ENCODE data around the gene ME3. TPM values are rescaled to one million over a fixed set of nuclear protein-coding genes. Genes with fewer than 3 reads are reported as not detected.

The ME3 gene
- total RNA-seq, 1 experiment from 2014 or later = 1.8 TPM

DNA sequence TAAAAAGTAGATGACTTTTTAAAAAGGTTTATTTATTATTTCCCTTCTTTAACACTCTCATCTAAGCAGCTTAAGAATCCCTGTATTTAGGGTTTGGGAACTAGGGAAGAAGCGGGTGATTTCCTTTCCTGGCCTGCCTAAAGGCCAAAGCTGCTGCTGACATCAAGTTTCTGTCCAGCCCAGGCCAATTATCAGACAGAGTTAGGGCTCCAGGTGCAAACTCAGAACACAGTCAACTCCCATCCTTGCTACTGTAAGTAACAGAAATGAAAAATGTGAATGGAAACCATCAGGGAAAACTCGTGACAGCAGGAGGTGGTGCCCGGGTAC lies 188.8 kb downstream of the ME3 start:
- Mint-ChIP-seq H3K27ac (no peak overlapping the region), H3K4me3 (no peak overlapping the region), H3K36me3 (no peaks in the 10 kb centered on the region), H3K4me1 (peaks cover 2% of the 10 kb centered on the region; the same call in 1 of the 2 replicates), H3K27me3 (ENCODE audit: low read depth) (no peaks in the 10 kb centered on the region), H3K9me3 (no peaks in the 10 kb centered on the region)
- ChIA-PET POLR2A (no interaction called here), CTCF (no interaction called here)
- no peak for ATAC-seq
- DNase-seq (ENCODE audit: low spot score) = no peak
- TF ChIP-seq, protein P1, sequence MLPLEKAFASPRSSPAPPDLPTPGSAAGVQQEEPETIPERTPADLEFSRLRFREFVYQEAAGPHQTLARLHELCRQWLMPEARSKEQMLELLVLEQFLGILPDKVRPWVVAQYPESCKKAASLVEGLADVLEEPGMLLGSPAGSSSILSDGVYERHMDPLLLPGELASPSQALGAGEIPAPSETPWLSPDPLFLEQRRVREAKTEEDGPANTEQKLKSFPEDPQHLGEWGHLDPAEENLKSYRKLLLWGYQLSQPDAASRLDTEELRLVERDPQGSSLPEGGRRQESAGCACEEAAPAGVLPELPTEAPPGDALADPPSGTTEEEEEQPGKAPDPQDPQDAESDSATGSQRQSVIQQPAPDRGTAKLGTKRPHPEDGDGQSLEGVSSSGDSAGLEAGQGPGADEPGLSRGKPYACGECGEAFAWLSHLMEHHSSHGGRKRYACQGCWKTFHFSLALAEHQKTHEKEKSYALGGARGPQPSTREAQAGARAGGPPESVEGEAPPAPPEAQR (CRISPR knock-in tag; IDR thresholded peaks at IDR 0.05) = no peak
- no peak for TF ChIP-seq NFE2L1 (CRISPR knock-in tag; IDR thresholded peaks at IDR 0.05)
- TF ChIP-seq ELF4 (CRISPR knock-in tag; IDR thresholded peaks at IDR 0.05; ENCODE audit: low read depth) = no peak
- TF ChIP-seq ZBTB43 (CRISPR knock-in tag; IDR thresholded peaks at IDR 0.05) = no peak
- TF ChIP-seq TEAD4 (CRISPR knock-in tag; IDR thresholded peaks at IDR 0.05) = no peak
- TF ChIP-seq ETV6 (CRISPR knock-in tag; IDR thresholded peaks at IDR 0.05) = no peak
- no peak for TF ChIP-seq CTCF (IDR thresholded peaks at IDR 0.05)
- TF ChIP-seq, protein P2, sequence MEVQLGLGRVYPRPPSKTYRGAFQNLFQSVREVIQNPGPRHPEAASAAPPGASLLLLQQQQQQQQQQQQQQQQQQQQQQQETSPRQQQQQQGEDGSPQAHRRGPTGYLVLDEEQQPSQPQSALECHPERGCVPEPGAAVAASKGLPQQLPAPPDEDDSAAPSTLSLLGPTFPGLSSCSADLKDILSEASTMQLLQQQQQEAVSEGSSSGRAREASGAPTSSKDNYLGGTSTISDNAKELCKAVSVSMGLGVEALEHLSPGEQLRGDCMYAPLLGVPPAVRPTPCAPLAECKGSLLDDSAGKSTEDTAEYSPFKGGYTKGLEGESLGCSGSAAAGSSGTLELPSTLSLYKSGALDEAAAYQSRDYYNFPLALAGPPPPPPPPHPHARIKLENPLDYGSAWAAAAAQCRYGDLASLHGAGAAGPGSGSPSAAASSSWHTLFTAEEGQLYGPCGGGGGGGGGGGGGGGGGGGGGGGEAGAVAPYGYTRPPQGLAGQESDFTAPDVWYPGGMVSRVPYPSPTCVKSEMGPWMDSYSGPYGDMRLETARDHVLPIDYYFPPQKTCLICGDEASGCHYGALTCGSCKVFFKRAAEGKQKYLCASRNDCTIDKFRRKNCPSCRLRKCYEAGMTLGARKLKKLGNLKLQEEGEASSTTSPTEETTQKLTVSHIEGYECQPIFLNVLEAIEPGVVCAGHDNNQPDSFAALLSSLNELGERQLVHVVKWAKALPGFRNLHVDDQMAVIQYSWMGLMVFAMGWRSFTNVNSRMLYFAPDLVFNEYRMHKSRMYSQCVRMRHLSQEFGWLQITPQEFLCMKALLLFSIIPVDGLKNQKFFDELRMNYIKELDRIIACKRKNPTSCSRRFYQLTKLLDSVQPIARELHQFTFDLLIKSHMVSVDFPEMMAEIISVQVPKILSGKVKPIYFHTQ (CRISPR knock-in tag; IDR thresholded peaks at IDR 0.05) = no peak
- no peak for TF ChIP-seq HMGXB4 (CRISPR knock-in tag; IDR thresholded peaks at IDR 0.05)
- TF ChIP-seq, protein P3, sequence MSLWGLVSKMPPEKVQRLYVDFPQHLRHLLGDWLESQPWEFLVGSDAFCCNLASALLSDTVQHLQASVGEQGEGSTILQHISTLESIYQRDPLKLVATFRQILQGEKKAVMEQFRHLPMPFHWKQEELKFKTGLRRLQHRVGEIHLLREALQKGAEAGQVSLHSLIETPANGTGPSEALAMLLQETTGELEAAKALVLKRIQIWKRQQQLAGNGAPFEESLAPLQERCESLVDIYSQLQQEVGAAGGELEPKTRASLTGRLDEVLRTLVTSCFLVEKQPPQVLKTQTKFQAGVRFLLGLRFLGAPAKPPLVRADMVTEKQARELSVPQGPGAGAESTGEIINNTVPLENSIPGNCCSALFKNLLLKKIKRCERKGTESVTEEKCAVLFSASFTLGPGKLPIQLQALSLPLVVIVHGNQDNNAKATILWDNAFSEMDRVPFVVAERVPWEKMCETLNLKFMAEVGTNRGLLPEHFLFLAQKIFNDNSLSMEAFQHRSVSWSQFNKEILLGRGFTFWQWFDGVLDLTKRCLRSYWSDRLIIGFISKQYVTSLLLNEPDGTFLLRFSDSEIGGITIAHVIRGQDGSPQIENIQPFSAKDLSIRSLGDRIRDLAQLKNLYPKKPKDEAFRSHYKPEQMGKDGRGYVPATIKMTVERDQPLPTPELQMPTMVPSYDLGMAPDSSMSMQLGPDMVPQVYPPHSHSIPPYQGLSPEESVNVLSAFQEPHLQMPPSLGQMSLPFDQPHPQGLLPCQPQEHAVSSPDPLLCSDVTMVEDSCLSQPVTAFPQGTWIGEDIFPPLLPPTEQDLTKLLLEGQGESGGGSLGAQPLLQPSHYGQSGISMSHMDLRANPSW (CRISPR knock-in tag; conservative IDR thresholded peaks at IDR 0.05; ENCODE audit: low read depth) = no peak
- TF ChIP-seq CREB1 (CRISPR knock-in tag; IDR thresholded peaks at IDR 0.05) = no peak

- Mint-ChIP-seq H3K27me3 (ENCODE audit: low read depth) (no peaks in the 10 kb centered on the region), H3K9me3 (no peaks in the 10 kb centered on the region), H3K4me1 (peaks cover 11% of the 10 kb centered on the region), H3K27ac (no peak overlapping the region), H3K4me3 (no peak overlapping the region), H3K36me3 (no peaks in the 10 kb centered on the region)
- ChIA-PET POLR2A (no interaction called here), CTCF (interaction anchor here (0.6 to 1.7 kb wide), 3 partner anchors 74 to 126 kb away, joined by 3 to 6 read pairs (median 3); no protein-coding TSS in a partner anchor)
- ATAC-seq (no peak), DNase-seq (ENCODE audit: low spot score) (no peak)
- no peak for TF ChIP-seq ETV6 (CRISPR knock-in tag; IDR thresholded peaks at IDR 0.05)
- no peak for TF ChIP-seq GRHL2 (CRISPR knock-in tag; IDR thresholded peaks at IDR 0.05; ENCODE audit: insufficient replicate concordance, severe bottlenecking)
- TF ChIP-seq ZNF532 (CRISPR knock-in tag; IDR thresholded peaks at IDR 0.05; ENCODE audit: borderline replicate concordance) = no peak
- TF ChIP-seq, protein P4, sequence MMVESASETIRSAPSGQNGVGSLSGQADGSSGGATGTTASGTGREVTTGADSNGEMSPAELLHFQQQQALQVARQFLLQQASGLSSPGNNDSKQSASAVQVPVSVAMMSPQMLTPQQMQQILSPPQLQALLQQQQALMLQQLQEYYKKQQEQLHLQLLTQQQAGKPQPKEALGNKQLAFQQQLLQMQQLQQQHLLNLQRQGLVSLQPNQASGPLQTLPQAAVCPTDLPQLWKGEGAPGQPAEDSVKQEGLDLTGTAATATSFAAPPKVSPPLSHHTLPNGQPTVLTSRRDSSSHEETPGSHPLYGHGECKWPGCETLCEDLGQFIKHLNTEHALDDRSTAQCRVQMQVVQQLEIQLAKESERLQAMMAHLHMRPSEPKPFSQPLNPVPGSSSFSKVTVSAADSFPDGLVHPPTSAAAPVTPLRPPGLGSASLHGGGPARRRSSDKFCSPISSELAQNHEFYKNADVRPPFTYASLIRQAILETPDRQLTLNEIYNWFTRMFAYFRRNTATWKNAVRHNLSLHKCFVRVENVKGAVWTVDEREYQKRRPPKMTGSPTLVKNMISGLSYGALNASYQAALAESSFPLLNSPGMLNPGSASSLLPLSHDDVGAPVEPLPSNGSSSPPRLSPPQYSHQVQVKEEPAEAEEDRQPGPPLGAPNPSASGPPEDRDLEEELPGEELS (CRISPR knock-in tag; IDR thresholded peaks at IDR 0.05) = no peak
- TF ChIP-seq JAZF1 (CRISPR knock-in tag; IDR thresholded peaks at IDR 0.05) = no peak
- no peak for TF ChIP-seq ZNF219 (CRISPR knock-in tag; IDR thresholded peaks at IDR 0.05; ENCODE audit: borderline replicate concordance)
Observed at GRCh38 chr11:86482692-86483091, 189.7 kb downstream of the ME3 start.
